ENCODE results near the gene BRINP3.

The BRINP3 gene

DNA sequence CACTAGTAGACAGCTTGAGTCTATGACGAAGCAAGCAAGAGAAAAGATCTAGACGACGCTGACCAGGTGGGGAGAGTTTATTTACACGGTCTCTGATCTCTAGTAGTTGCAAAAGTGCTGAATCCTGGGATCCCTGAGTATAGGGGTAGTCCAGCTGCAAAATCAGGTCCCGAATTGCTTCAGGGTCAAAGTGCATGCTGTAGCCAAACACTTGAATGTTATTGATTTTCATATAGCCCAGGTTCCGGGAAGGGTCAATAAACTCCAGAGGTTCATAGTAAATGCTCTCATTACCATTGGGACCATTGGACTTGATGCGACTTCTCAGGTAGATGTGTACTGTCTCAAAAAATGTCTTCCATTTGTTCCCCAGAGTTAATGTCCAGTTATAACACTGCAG, 379.6 kb downstream of the BRINP3 start:
- DNase-seq: no peak

DNA sequence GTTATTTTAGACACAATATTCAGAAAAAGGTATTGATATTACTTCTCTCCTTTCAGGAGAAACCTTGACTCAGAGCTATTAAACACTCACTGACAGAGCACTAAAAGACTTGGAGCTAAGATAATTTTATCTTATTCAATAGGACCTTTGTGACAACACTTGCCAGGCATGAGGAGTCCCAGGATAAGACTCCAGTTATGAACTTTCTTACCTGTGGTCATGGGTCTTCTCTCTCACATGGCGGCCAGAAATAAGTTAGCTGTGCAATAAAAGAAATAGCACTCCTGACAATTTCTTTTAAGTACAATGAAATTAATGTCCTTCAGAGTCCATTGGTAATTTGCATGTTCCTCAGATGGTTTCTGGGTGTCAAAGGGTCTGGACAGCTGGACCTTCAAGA, 382.1 kb downstream of the BRINP3 start:
- no peak for DNase-seq

DNA sequence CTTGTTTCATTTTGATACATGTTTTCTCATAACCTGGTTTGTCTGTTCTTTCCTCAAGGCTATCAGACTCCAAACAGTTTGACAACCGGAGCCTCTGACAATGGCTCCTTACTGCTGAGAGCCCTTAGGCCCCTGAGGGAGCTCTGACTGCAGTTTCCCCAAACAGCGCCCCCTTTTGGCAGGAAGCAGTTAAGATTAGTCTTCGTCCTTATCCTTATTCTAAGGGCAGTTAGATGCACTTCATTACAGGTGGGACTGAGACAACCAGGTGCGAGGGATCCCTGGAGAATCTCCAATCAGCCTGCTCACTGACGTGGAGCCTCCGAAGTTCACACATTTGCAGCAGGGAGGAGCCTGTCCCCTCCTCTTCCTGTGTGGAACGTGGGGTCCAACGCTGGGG, 393.1 kb downstream of the BRINP3 start:
- DNase-seq: no peak

DNA sequence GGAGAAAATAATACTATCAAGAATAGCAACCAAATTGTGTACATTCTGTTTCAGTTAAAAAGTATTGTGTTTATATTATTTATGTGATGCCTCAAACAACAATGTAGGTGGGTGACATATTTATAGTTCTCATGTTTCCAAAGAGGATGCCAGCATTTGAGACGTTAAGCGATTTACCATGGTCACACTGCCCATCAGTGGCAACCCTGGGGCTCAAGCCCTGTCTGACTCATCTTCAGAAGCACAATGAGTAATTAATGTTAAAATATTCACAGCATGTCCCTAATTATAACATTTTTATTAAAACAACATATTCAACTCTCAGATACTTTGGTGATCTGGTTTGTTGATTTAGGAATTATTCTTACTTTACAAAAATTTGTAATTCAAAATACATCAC, 409.4 kb downstream of the BRINP3 start:
- DNase-seq: no peak

DNA sequence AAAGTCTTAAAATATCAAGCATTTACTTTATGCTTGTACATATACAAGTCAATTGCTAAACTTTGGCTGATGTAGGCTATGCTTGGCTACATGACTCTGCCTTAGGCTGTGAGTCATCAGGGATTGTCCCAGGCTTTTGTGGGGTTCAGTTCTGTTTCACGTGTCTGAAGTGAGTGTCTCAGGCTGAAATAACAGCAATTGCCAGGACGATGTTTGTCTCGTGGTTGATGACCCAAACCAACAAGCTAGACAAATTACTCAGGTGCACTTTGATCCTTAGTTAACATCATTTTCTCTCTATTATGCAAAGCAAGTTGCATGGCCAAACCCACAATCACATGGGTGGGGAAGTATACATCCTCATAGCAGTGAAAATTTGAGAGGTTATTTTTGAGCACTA, 410.1 kb downstream of the BRINP3 start:
- peak; percentile 15 for DNase-seq

DNA sequence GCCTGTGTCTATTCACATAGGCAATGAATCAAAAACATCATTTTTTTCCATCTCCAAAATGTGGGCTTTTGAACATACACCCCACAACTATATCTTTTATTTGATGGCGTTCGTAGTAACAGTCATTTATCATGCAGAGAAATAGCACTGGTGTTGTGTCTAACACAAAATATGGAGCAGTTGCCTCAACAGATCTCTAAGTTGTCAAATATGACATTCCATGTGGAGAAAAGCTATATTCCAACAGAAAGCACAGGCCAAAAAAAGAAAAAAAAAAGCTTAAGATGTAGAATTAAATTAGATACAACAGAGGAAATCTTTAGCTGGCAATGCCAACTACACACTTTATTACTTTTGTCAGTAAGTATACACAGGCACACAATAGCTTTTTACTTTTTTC, 411.7 kb downstream of the BRINP3 start:
- DNase-seq: no peak

DNA sequence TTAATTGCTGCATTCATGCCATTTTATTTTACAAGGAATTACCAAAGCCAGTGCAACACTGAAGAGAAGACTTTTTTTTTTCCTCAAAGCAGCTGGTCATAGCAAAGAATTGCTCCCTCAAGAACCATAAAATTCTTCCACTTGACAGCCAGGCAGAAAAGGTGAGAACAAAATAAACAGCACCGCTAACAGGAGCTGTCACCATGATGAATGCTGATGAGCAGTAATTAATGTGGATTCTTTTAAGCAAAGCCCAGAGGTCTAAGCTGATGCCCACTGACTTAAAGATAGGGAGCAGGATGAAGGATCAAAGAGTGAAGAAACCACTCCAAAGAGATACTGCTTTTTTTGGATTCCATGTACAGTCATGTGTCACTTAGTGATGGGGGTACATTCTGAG, 428.4 kb downstream of the BRINP3 start:
- DNase-seq: no peak

Measured in fibroblast of skin of right biceps (primary cell).